Adipocyte (in vitro differentiated cells): ENCODE data around the gene DAB2IP.

Experiments used
- DNase-seq: peaks from one replicate; pipeline ENCODE4 v3.0.0-alpha.2; 2015; ENCODE audit warnings: low read depth
- H3K27me3 ChIP-seq: replicated peaks from 2 replicates; pipeline ENCODE4 v1.7.0; 2013; ENCODE audit warnings: mild to moderate bottlenecking, low read length, moderate library complexity; ENCODE audit not compliant: control insufficient read depth, insufficient read depth
- H3K36me3 ChIP-seq: 2 replicates; pipeline ENCODE4 v1.7.0; 2013; ENCODE audit warnings: low read length, mild to moderate bottlenecking, moderate library complexity; ENCODE audit not compliant: control insufficient read depth, insufficient read depth, severe bottlenecking
- H3K4me1 ChIP-seq: 2 replicates; pipeline ENCODE4 v1.7.0; 2013; ENCODE audit warnings: mild to moderate bottlenecking, low read length, moderate library complexity; ENCODE audit not compliant: control insufficient read depth, insufficient read depth
- H3K4me3 ChIP-seq: 2 replicates; pipeline ENCODE4 v1.7.0; 2013; ENCODE audit warnings: mild to moderate bottlenecking, low read length, moderate library complexity
- H3K9ac ChIP-seq: 2 replicates; pipeline ENCODE4 v1.7.0; 2013; ENCODE audit warnings: mild to moderate bottlenecking, low read length, moderate library complexity
- H3K9me3 ChIP-seq: 2 replicates; pipeline ENCODE4 v1.7.0; 2013; ENCODE audit warnings: mild to moderate bottlenecking, low read length, moderate library complexity; ENCODE audit not compliant: control insufficient read depth

DAB2IP gene

DNA sequence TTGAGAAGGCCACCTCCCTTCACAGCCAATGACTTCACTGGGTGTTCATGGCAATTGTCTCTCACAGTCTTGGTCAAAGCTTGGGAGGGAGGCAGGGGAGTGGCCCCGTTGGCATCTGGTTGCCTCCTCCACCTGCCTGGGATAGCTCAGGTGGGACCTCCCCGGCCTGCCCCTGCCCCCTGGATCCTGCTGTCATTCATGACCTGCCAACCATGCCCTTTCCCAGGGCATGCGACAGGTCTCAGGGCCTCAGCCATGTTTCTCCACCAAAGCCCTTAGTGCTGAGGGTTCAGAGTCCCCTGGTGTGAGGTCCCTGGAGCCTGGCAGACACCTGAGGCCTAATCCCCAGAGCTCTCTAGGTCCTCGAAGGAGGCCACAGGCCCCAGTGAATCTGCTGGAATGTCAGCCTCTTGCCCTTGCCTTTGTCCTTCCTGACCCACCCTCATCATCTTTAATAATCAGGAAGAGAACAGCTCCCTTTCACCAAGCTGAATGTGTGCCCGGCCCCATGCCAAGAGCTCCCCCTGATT, 5.6 kb downstream of the DAB2IP start:
- Histone ChIP-seq H3K4me1 (peaks cover 5% of the 10 kb centered on the region), H3K36me3 (no peaks in the 10 kb centered on the region), H3K9me3 (no peaks in the 10 kb centered on the region), H3K9ac (no peak overlapping the region), H3K4me3 (no peak overlapping the region), H3K27me3 (peaks cover 64% of the 10 kb centered on the region)
- DNase-seq = no peak

DNA sequence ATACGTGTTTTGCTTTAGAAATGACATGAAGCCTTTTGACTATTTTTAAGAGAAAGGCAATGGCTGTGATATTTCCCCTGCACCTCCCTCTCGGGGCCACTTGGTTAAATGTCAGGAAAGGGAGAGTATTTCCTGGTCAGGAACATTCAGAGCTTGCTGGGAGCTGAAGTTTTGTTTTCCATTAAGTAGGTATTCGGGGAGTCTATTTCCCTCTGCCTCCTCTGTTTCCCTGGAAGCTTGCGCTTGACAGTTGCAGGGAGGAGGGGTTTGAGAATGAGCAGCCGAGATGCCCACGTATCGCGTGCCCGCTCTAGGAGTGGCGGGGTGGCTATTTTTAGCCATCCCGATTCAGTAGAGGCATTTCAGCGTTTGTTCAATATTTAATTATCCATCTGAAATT, 6.7 kb downstream of the DAB2IP start:
- Histone ChIP-seq H3K27me3 (peaks cover 53% of the 10 kb centered on the region), H3K4me1 (no peaks in the 10 kb centered on the region), H3K9ac (no peak overlapping the region), H3K4me3 (no peak overlapping the region), H3K36me3 (no peaks in the 10 kb centered on the region), H3K9me3 (no peaks in the 10 kb centered on the region)
- no peak for DNase-seq

DNA sequence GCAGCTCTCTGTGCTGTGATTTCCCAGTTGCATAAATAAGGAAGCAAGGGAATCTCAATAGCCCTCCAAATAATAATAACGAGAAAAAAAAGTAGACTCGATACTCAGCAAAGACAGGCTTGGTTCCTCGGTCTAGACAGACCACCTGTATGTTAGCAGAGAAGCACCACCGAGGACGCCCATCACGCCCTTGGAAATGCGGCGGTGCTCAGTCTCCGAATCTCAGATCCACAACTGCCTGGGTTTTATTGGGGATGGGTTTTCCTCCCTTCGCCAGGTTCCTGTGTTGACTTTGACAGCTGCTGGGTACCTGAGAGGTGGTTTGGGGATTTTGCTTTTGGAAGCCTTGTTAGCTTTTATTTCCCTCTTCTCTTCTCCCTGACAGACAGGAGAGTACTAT, 7.2 kb downstream of the DAB2IP start:
- no peaks in the 10 kb centered on the region for H3K4me1 ChIP-seq
- no peaks in the 10 kb centered on the region for H3K36me3 ChIP-seq
- no peak overlapping the region for H3K4me3 ChIP-seq
- peaks cover 53% of the 10 kb centered on the region for H3K27me3 ChIP-seq
- no peaks in the 10 kb centered on the region for H3K9me3 ChIP-seq
- no peak for DNase-seq
- no peak overlapping the region for H3K9ac ChIP-seq

DNA sequence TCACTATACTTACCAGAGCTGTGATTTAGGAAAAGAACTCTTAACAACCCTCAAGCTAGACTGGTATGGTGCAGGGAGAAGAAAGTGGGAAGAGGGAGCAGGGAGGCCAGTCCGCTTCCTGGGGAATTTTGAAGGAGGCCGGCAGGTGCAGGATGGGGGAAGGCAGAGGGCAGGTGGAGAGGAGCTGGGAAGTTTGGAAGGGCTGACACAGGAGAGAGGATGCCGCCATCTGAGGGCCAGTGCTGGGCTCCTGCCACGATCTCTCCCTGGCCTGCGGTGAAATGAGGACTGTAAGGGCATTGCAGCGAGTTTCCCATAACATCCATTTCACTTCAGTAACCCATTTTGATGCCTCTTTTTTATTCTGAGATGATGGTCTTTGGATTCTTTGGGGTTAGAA, 8.9 kb downstream of the DAB2IP start:
- no peaks in the 10 kb centered on the region for H3K4me1 ChIP-seq

DNA sequence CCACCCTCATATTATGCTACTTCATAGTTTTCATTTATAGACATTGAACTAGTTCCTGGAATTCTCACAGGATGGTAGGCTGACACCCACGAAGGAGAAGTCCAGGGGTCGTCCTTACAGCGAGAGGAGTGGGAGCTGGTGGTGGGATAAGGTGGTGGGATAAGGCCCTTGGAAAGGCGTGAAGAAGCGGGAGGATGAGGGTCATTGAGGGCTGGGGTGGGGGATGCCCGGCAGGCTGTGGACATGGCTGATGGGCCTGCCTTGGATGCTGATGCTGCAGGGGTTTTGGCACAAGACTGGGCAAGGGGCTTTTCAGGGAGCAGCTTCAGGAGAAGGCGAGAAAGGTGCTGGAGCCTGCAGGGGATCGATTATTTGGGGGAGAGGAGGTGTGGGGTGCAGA, 9.4 kb downstream of the DAB2IP start:
- no peaks in the 10 kb centered on the region for H3K9me3 ChIP-seq
- H3K27me3 ChIP-seq = peaks cover 48% of the 10 kb centered on the region
- H3K4me3 ChIP-seq = no peak overlapping the region
- no peak overlapping the region for H3K9ac ChIP-seq
- H3K36me3 ChIP-seq = no peaks in the 10 kb centered on the region
- no peaks in the 10 kb centered on the region for H3K4me1 ChIP-seq
- no peak for DNase-seq

More for the DNA sequence above, 8.9 kb downstream of the DAB2IP start:
- DNase-seq = peak; percentile 19
- Histone ChIP-seq H3K36me3 (no peaks in the 10 kb centered on the region), H3K27me3 (peaks cover 45% of the 10 kb centered on the region), H3K9ac (no peak overlapping the region), H3K4me3 (no peak overlapping the region), H3K9me3 (no peaks in the 10 kb centered on the region)

DNA sequence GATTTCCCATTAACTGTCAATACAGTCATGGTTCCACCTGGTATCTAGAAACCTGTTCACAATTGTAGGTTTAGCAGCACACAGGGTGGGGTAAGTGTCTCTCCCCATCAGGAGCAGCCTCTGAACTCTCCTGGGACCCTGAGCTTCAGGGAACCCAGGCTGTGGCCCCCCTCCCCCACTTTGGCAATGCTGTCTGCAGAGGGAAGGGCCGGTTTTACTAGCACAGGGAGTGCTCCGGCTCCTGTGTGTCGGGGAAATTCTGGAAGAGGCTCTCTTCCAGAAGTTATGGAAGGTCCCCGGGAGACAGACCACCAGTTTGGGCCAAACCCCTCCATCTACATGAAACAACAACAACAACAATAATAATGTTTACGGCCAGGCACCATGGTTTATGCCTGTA, 9.9 kb downstream of the DAB2IP start:
- DNase-seq = no peak

DNA sequence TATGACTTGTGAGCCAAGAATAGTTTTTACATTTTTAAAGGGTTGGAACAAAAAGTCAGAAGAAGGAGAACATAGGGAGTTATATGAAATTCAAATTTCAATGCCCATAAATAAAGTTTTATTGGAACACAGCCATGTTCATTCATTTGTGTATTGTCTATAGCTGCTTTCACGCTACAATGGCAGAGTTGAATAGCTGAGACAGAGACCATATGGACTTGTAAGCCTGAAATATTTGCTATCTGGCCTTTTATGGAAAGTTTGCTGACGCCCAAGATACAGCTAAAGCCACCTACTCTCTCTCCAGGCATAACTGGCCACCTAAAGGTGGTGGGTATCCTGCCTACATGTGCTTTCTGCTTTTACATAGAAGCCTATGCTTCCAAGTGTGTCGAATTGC, 10.9 kb downstream of the DAB2IP start:
- DNase-seq = no peak
- Histone ChIP-seq H3K9me3 (no peaks in the 10 kb centered on the region), H3K4me3 (no peak overlapping the region), H3K9ac (no peak overlapping the region), H3K27me3 (peaks cover 41% of the 10 kb centered on the region), H3K4me1 (no peaks in the 10 kb centered on the region), H3K36me3 (no peaks in the 10 kb centered on the region)

More for the DNA sequence above, 9.9 kb downstream of the DAB2IP start:
- no peaks in the 10 kb centered on the region for H3K9me3 ChIP-seq
- no peak overlapping the region for H3K4me3 ChIP-seq
- no peaks in the 10 kb centered on the region for H3K4me1 ChIP-seq
- peaks cover 51% of the 10 kb centered on the region for H3K27me3 ChIP-seq
- no peaks in the 10 kb centered on the region for H3K36me3 ChIP-seq
- H3K9ac ChIP-seq = no peak overlapping the region

DNA sequence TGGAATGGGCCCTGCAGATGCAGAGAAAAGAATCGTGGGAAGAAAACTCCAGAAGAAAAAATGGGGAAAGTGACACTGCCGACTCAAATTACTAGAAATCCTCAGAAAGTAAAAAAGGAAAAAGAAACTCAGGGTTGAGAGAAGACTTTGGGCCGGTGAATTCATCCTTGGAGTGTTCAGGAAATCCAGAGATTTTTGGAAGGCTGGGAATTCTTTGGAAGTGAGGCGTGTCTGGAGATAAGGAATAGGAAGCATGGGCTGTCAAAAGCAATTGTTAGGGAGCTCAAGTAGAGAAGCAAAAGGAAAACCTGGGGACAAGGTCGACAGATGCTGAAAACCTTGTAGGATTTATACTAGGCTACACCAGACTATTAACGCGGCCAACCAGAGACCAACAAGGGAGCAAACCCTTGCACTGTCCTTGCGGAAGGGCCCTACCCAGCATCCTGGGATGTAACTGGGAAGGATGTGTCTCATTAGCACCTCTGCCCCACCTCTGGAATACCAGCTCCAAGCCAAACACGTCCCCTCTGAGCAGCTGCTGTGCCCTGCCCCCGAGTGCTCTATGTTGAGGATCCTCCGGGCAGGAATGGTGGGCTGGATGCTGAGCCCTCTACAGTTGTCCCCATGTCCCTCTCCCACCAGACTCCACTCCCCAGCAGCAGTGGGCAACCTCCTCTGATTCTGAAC, 11.6 kb downstream of the DAB2IP start:
- Histone ChIP-seq H3K27me3 (peaks cover 34% of the 10 kb centered on the region), H3K4me3 (no peak overlapping the region), H3K4me1 (no peaks in the 10 kb centered on the region), H3K9ac (no peak overlapping the region), H3K36me3 (no peaks in the 10 kb centered on the region), H3K9me3 (no peaks in the 10 kb centered on the region)
- peak; percentile 35 for DNase-seq

DNA sequence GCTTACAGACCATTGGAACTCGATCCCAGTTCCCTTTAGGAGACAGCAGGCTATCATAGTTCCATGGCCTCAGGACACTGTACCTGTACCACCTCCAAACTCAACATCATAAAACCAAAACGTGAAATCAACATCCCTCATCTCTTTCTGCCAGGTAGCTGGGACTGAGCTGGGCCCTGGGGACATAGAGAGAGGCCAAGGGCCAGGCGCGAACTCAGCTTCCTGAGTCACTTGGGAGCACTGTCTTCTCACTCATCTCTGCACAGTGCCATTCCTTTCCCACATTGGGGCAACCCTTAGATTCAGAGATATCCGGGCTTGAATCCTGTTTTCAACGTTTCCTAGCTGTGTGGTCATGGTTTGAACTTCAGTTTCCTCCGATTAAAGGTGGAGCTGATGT, 12.2 kb downstream of the DAB2IP start:
- H3K27me3 ChIP-seq = peaks cover 31% of the 10 kb centered on the region
- no peak for DNase-seq
- H3K4me3 ChIP-seq = no peak overlapping the region
- no peaks in the 10 kb centered on the region for H3K9me3 ChIP-seq
- no peaks in the 10 kb centered on the region for H3K4me1 ChIP-seq
- no peak overlapping the region for H3K9ac ChIP-seq
- no peaks in the 10 kb centered on the region for H3K36me3 ChIP-seq

DNA sequence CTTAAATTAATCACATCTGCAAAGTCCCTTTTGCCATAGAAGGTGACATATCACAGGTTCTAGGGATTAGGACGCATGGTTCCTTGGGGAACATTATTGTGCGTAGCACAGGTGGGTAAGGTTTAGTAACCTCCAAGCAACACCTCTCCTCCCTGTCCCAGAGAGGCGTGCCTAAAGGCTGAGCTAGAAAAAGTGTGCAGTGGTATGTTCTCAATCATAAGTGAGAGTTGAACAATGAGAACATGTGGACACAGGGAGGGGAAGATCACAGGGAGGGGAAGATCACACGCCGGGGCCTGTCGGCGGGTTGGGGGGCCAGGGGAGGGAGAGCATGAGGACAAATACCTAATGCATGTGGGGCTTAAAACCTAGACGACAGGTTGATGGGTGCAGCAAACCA, 14.9 kb downstream of the DAB2IP start:
- DNase-seq = no peak
- Histone ChIP-seq H3K4me3 (no peak overlapping the region), H3K4me1 (peaks cover 3% of the 10 kb centered on the region), H3K9ac (no peak overlapping the region), H3K27me3 (peaks cover 17% of the 10 kb centered on the region), H3K9me3 (no peaks in the 10 kb centered on the region), H3K36me3 (no peaks in the 10 kb centered on the region)

DNA sequence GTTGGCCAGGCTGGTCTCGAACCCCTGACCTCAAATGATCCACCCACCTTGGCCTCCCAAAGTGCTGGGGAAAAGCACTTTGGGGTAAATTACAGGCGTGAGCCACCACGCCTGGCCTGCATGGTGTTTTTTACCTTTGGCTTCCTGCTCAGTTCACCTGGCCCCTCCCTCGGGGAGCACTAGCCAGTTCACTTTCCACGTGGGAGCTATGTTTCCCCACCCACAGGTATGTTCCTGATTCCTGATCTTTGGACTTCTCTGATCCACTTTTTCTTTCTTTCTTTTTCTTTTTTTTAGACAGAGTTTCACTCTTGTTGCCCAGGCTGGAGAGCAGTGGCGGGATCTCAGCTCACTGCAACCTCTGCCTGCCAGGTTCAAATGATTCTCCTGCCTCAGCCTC, 15.8 kb downstream of the DAB2IP start:
- Histone ChIP-seq H3K36me3 (no peaks in the 10 kb centered on the region), H3K27me3 (peaks cover 15% of the 10 kb centered on the region), H3K9me3 (no peaks in the 10 kb centered on the region)

DNA sequence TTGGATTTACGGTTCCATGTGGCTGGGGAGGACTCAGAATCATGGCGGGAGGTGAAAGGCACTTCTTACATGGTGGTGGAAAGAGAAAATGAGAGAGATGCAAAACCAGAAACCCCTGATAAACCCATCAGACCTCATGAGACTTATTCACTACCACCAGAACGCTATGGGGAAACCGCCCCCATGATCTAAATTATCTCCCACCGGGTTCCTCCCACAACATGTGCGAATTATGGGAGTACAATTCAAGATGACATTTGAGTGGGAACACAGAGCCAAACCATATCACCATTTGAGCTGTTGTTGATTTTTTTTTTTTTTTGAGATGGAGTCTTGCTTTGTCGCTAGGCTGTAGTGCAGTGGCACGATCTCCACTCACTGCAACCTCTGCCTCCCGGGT, 16.5 kb downstream of the DAB2IP start:
- no peak for DNase-seq
- no peak overlapping the region for H3K4me3 ChIP-seq
- no peaks in the 10 kb centered on the region for H3K9me3 ChIP-seq
- H3K4me1 ChIP-seq = peaks cover 19% of the 10 kb centered on the region
- H3K36me3 ChIP-seq = no peaks in the 10 kb centered on the region
- peaks cover 15% of the 10 kb centered on the region for H3K27me3 ChIP-seq
- no peak overlapping the region for H3K9ac ChIP-seq

More for the DNA sequence above, 15.8 kb downstream of the DAB2IP start:
- no peak for DNase-seq
- Histone ChIP-seq H3K4me3 (no peak overlapping the region), H3K4me1 (peaks cover 12% of the 10 kb centered on the region), H3K9ac (no peak overlapping the region)
